ENCODE data around the gene EGR2.

GRCh38 chr10:62830679-62831078 lies 14.5 kb upstream of the EGR2 start:
- no peak for TF ChIP-seq POLR2A (IDR thresholded peaks at IDR 0.05)
- no peak for TF ChIP-seq CTCF (IDR thresholded peaks at IDR 0.05)
